ENCODE results near the gene LRRC8C. TPM values are rescaled to one million over a fixed set of nuclear protein-coding genes. Genes with fewer than 3 reads are reported as not detected.

Gene LRRC8C
- total and polyA plus RNA-seq, 2 experiments from 2014 or later = 0.70 to 1.5 TPM

DNA sequence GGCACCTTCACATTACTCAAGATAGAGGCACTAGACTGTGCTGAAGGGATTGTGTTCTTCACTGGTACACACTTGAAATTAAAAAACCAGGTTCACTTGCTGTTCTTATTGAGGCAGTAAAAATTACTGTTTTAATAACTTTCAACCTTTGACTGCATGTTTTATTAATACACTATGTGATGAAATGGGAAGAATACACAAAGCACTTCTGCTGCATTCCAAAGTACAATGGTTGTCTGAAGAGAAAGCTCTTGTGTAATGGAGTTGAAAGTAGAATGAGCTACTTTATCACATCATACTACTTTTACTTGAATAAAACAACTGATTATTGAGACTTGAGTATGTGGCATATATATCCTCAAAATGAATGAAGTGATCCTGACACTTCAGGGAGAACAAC lies 49.7 kb downstream of the LRRC8C start:
- Histone ChIP-seq H3K4me1 (ENCODE audit: insufficient read depth) (no peaks in the 10 kb centered on the region), H3K27ac (no peak overlapping the region), H3K4me3 (no peak overlapping the region), H3K36me3 (replicated peaks; ENCODE audit: insufficient read depth, low read depth) (no peaks in the 10 kb centered on the region), H3K27me3 (no peaks in the 10 kb centered on the region), H2AFZ (no peak overlapping the region), H3K9me3 (ENCODE audit: low read depth) (no peaks in the 10 kb centered on the region), H4K20me1 (ENCODE audit: insufficient read depth, poor library complexity, severe bottlenecking) (no peaks in the 10 kb centered on the region), H3K9me2 (replicated peaks; ENCODE audit: insufficient read depth) (no peaks in the 10 kb centered on the region), H3K4me2 (no peak overlapping the region), H3K79me2 (no peaks in the 10 kb centered on the region)
- no peak for TF ChIP-seq EZH2phosphoT487 (IDR thresholded peaks at IDR 0.05; ENCODE audit: low read depth, severe bottlenecking, unreplicated experiment)
- no peak for DNase-seq (ENCODE audit: low spot score)

DNA sequence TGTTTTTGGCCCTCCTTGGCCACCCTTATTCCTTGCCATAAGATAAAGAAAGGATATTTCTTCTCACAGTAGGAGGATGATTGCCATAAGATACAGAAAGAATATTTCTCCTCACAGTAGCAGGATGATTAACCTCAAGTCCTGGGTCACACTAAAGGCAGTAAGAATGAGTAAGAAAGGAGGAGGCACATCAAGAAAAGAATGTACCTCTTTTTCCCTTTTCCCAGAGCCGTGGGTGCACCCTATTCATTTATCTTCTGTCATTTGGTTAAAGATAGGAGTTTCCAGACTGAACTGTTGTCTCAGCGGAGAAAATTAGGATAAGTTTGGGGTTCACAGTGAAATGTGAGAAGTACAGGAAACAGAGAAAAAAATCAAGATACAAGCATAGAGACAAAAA lies 52.5 kb downstream of the LRRC8C start:
- Histone ChIP-seq H3K4me3 (no peak overlapping the region), H3K27me3 (no peaks in the 10 kb centered on the region), H2AFZ (no peak overlapping the region), H3K9me3 (ENCODE audit: low read depth) (no peaks in the 10 kb centered on the region), H3K36me3 (replicated peaks; ENCODE audit: insufficient read depth, low read depth) (no peaks in the 10 kb centered on the region), H3K4me1 (ENCODE audit: insufficient read depth) (no peaks in the 10 kb centered on the region), H3K9me2 (replicated peaks; ENCODE audit: insufficient read depth) (no peaks in the 10 kb centered on the region), H3K4me2 (no peak overlapping the region), H4K20me1 (ENCODE audit: insufficient read depth, poor library complexity, severe bottlenecking) (no peaks in the 10 kb centered on the region), H3K27ac (no peak overlapping the region), H3K79me2 (no peaks in the 10 kb centered on the region)
- DNase-seq (ENCODE audit: low spot score) = no peak
- TF ChIP-seq EZH2phosphoT487 (IDR thresholded peaks at IDR 0.05; ENCODE audit: low read depth, severe bottlenecking, unreplicated experiment) = no peak
- TF ChIP-seq, protein P1, sequence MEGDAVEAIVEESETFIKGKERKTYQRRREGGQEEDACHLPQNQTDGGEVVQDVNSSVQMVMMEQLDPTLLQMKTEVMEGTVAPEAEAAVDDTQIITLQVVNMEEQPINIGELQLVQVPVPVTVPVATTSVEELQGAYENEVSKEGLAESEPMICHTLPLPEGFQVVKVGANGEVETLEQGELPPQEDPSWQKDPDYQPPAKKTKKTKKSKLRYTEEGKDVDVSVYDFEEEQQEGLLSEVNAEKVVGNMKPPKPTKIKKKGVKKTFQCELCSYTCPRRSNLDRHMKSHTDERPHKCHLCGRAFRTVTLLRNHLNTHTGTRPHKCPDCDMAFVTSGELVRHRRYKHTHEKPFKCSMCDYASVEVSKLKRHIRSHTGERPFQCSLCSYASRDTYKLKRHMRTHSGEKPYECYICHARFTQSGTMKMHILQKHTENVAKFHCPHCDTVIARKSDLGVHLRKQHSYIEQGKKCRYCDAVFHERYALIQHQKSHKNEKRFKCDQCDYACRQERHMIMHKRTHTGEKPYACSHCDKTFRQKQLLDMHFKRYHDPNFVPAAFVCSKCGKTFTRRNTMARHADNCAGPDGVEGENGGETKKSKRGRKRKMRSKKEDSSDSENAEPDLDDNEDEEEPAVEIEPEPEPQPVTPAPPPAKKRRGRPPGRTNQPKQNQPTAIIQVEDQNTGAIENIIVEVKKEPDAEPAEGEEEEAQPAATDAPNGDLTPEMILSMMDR (IDR thresholded peaks at IDR 0.05; ENCODE audit: poor library complexity) = no peak
- no peak for TF ChIP-seq EZH2 (IDR thresholded peaks at IDR 0.05; ENCODE audit: borderline replicate concordance)
- WGBS (ENCODE audit: low lambda C conversion rate, missing lambda C conversion rate) = 93% methylated on average over 2 of the region's 2 CpGs

DNA sequence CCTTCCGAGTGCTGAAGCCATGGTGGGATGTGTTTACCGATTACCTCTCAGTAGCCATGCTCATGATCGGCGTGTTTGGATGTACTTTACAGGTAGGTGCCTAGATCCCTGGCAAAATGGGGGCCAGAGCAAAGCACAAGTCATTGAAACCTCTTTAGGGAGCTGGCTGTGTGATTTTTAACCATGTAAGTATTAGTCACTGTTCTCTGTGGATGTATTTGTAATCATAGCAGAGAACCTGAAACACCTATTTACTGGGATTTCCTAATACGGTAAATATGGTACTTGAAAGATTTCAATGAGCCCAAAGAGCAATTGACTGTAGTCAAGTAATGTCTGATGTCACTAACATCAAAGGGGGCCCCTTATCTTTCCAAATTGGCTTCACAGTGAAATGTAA lies 53.6 kb downstream of the LRRC8C start:
- Histone ChIP-seq H3K9me3 (ENCODE audit: low read depth) (no peaks in the 10 kb centered on the region), H4K20me1 (ENCODE audit: insufficient read depth, poor library complexity, severe bottlenecking) (no peaks in the 10 kb centered on the region), H3K27me3 (no peaks in the 10 kb centered on the region), H3K9me2 (replicated peaks; ENCODE audit: insufficient read depth) (no peaks in the 10 kb centered on the region), H3K79me2 (no peaks in the 10 kb centered on the region), H3K36me3 (replicated peaks; ENCODE audit: insufficient read depth, low read depth) (no peaks in the 10 kb centered on the region), H3K4me3 (no peak overlapping the region), H3K4me2 (no peak overlapping the region), H2AFZ (no peak overlapping the region), H3K4me1 (ENCODE audit: insufficient read depth) (no peaks in the 10 kb centered on the region), H3K27ac (no peak overlapping the region)
- TF ChIP-seq EZH2 (IDR thresholded peaks at IDR 0.05; ENCODE audit: borderline replicate concordance) = no peak
- TF ChIP-seq, protein P1 (IDR thresholded peaks at IDR 0.05; ENCODE audit: poor library complexity) = no peak
- TF ChIP-seq EZH2phosphoT487 (IDR thresholded peaks at IDR 0.05; ENCODE audit: low read depth, severe bottlenecking, unreplicated experiment) = no peak
- WGBS (ENCODE audit: low lambda C conversion rate, missing lambda C conversion rate) = 90% methylated on average over 5 of the region's 5 CpGs
- DNase-seq (ENCODE audit: low spot score) = no peak

DNA sequence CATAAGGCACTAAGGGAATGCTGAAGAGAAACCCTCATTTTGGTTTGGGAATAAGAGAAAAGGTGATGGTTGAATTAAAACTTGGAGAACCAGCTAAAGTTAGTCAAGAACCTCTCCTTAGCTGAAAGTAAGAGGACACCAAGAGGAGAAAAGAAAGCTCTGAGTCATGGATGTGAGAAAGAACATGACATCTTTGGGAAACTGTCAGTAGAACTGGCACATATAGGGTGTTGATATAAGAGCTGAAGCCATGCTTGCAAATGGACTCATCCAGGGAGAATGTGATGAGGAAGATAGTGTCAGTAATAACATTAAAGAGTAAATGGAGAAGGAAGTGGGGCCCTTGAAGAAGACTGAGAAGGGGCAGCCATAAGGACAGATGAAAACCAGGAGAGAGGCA lies 54.3 kb downstream of the LRRC8C start:
- H3K27me3 ChIP-seq = no peaks in the 10 kb centered on the region
- TF ChIP-seq, protein P1 (IDR thresholded peaks at IDR 0.05; ENCODE audit: poor library complexity) = no peak
- no peak for TF ChIP-seq EZH2phosphoT487 (IDR thresholded peaks at IDR 0.05; ENCODE audit: low read depth, severe bottlenecking, unreplicated experiment)
- TF ChIP-seq EZH2 (IDR thresholded peaks at IDR 0.05; ENCODE audit: borderline replicate concordance) = no peak

More for the DNA sequence above, 54.3 kb downstream of the LRRC8C start:
- Histone ChIP-seq H3K4me3 (no peak overlapping the region), H2AFZ (no peak overlapping the region), H4K20me1 (ENCODE audit: insufficient read depth, poor library complexity, severe bottlenecking) (no peaks in the 10 kb centered on the region), H3K9me2 (replicated peaks; ENCODE audit: insufficient read depth) (no peaks in the 10 kb centered on the region), H3K36me3 (replicated peaks; ENCODE audit: insufficient read depth, low read depth) (no peaks in the 10 kb centered on the region), H3K27ac (no peak overlapping the region), H3K79me2 (no peaks in the 10 kb centered on the region), H3K4me2 (no peak overlapping the region), H3K9me3 (ENCODE audit: low read depth) (no peaks in the 10 kb centered on the region), H3K4me1 (ENCODE audit: insufficient read depth) (no peaks in the 10 kb centered on the region)
- no peak for DNase-seq (ENCODE audit: low spot score)

Measured in hepatocyte (in vitro differentiated cells).